NCI-H2029 (cell line): ENCODE measurements around the gene SSNA1.

Source experiments
- DNase-seq: peaks from one replicate; lab custom pipeline; 2025; lab: John Stamatoyannopoulos, UW

The SSNA1 gene

GRCh38 chr9:137201205-137201868 lies 12.9 kb downstream of the SSNA1 start:
- no peak for DNase-seq

- no peak for DNase-seq
Observed at GRCh38 chr9:137202966-137203365, 14.5 kb downstream of the SSNA1 start.

GRCh38 chr9:137204731-137205125 lies 16.3 kb downstream of the SSNA1 start:
- no peak for DNase-seq

GRCh38 chr9:137205126-137206069 lies 16.9 kb downstream of the SSNA1 start, which contains the start of the genes NDOR1 and TMEM203:
Gene NDOR1, plus strand, starts transcription at chr9:137205700. Its CDS starts 78 bp downstream, at chr9:137205778.
Gene TMEM203, minus strand, starts transcription at chr9:137205648. Its CDS starts 234 bp downstream, at chr9:137205414.
- DNase-seq: peak; percentile 88

GRCh38 chr9:137206602-137207001 lies 18.1 kb downstream of the SSNA1 start:
- DNase-seq: no peak

- DNase-seq: no peak
Observed at GRCh38 chr9:137211532-137211931, 23.1 kb downstream of the SSNA1 start.

GRCh38 chr9:137212520-137212919 lies 24.0 kb downstream of the SSNA1 start:
- no peak for DNase-seq

GRCh38 chr9:137213160-137214060 lies 24.9 kb downstream of the SSNA1 start:
- DNase-seq: no peak

- DNase-seq: no peak
Observed at GRCh38 chr9:137214620-137215019, 26.1 kb downstream of the SSNA1 start.

GRCh38 chr9:137215196-137215986 lies 26.9 kb downstream of the SSNA1 start:
- DNase-seq: no peak

GRCh38 chr9:137216188-137216965 lies 27.9 kb downstream of the SSNA1 start:
- no peak for DNase-seq

GRCh38 chr9:137217276-137218211 lies 29.1 kb downstream of the SSNA1 start:
- peak; percentile 83 for DNase-seq

GRCh38 chr9:137218212-137218753 lies 29.8 kb downstream of the SSNA1 start:
- DNase-seq: no peak

- peak; percentile 43 for DNase-seq
Observed at GRCh38 chr9:137218754-137219271, 30.3 kb downstream of the SSNA1 start.

- DNase-seq: no peak
Observed at GRCh38 chr9:137219757-137220316, 31.4 kb downstream of the SSNA1 start.

GRCh38 chr9:137220317-137221094 lies 32.0 kb downstream of the SSNA1 start:
- DNase-seq: no peak

GRCh38 chr9:137221095-137221505 lies 32.6 kb downstream of the SSNA1 start:
- no peak for DNase-seq
